NCI-H446 treated with DMSO at 0.1 percent for 48 hours (cell line): ENCODE data around the gene C10orf88.
A peak's percentile ranks its signal among the peaks of the same experiment; 100 is the strongest.

Experiments
- DNase-seq: peaks from one replicate; lab custom pipeline; 2025; lab: John Stamatoyannopoulos, UW

C10orf88 gene

GRCh38 chr10:122953902-122954730 is at the start of gene C10orf88:
TSS of gene C10orf88 (minus strand) at chr10:122954227. CDS start at chr10:122954178, 49 bp downstream.
- DNase-seq = peak; percentile 91

- DNase-seq = no peak
These were observed 47.3 kb upstream of the C10orf88 start for GRCh38 chr10:123001370-123001769.

- DNase-seq = no peak
These were observed 46.1 kb upstream of the C10orf88 start for GRCh38 chr10:123000155-123000554.

GRCh38 chr10:122999347-122999746 is 45.3 kb upstream of the C10orf88 start:
- no peak for DNase-seq

GRCh38 chr10:122998934-122999333 is 44.9 kb upstream of the C10orf88 start:
- no peak for DNase-seq

- DNase-seq = no peak
These were observed 44.4 kb upstream of the C10orf88 start for GRCh38 chr10:122998360-122998917.

- no peak for DNase-seq
These were observed 43.8 kb upstream of the C10orf88 start for GRCh38 chr10:122997864-122998263.

GRCh38 chr10:122995936-122996335 is 41.9 kb upstream of the C10orf88 start:
- no peak for DNase-seq

GRCh38 chr10:122993797-122994336 is 39.8 kb upstream of the C10orf88 start:
- DNase-seq = no peak

GRCh38 chr10:122992031-122992585 is 38.1 kb upstream of the C10orf88 start:
- no peak for DNase-seq

GRCh38 chr10:122990278-122990677 is 36.3 kb upstream of the C10orf88 start:
- DNase-seq = no peak

- DNase-seq = no peak
These were observed 34.5 kb upstream of the C10orf88 start for GRCh38 chr10:122988501-122988900.

- DNase-seq = no peak
These were observed 32.3 kb upstream of the C10orf88 start for GRCh38 chr10:122986335-122986734.

GRCh38 chr10:122984708-122985107 is 30.7 kb upstream of the C10orf88 start:
- no peak for DNase-seq

- no peak for DNase-seq
These were observed 29.9 kb upstream of the C10orf88 start for GRCh38 chr10:122983898-122984297.

- no peak for DNase-seq
These were observed 27.0 kb upstream of the C10orf88 start for GRCh38 chr10:122981066-122981464.

GRCh38 chr10:122980209-122981065 is 26.4 kb upstream of the C10orf88 start, which contains the start of gene PSTK:
TSS of gene PSTK (plus strand) at chr10:122980401. CDS start at chr10:122980480, 79 bp downstream.
- DNase-seq = peak; percentile 71

- DNase-seq = no peak
These were observed 20.6 kb upstream of the C10orf88 start for GRCh38 chr10:122974543-122975064.

GRCh38 chr10:122974023-122974422 is 20.0 kb upstream of the C10orf88 start:
- no peak for DNase-seq

- no peak for DNase-seq
These were observed 14.7 kb upstream of the C10orf88 start for GRCh38 chr10:122968698-122969097.

- DNase-seq = no peak
These were observed 12.9 kb upstream of the C10orf88 start for GRCh38 chr10:122966879-122967278.

- DNase-seq = no peak
These were observed 8.4 kb upstream of the C10orf88 start for GRCh38 chr10:122962405-122962804.
